ENCODE data around the gene CHST9.

The CHST9 gene

DNA sequence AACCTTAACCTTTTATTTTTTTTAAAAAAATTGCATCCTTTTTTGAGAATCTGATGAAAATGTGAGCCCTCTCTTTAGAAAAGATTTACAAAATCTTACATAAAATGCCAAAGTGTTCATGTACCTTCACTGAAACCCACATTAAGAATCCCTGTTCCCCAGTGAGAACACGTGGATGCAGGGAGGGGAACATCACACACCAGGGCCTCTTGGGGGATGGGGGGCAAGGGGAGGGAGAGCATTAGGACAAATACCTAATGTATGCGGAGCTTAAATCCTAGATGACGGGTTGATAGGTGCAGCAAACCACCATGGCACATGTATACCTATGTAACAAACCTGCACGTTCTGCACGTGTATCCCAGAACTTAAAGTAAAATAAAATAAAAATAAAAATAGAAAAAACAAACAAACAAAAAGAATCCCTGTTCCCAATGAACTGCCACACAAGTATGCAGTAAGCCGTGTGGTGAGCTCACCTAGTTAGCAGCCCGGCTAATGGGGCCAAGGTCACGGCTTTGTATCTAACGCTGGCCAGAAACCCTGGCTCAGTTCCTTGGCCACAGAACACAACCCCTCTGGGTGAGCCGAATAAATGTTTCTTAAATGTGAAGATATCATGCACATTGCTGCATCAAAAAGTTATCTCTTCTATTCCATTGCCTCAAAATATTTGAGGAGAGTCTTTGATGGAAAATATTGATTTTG is 41.4 kb downstream of the CHST9 start:
- Histone ChIP-seq H3K4me1 (ENCODE audit: insufficient read depth, low read length) (no peaks in the 10 kb centered on the region), H3K79me2 (ENCODE audit: insufficient read depth, low read length) (no peaks in the 10 kb centered on the region), H3K36me3 (ENCODE audit: insufficient read depth, low read length) (no peaks in the 10 kb centered on the region), H3K27ac (ENCODE audit: low read length) (no peak overlapping the region), H3K27me3 (ENCODE audit: insufficient read depth, low read length, poor library complexity) (no peaks in the 10 kb centered on the region), H2AFZ (ENCODE audit: low read depth, low read length) (no peak overlapping the region), H3K9me3 (ENCODE audit: insufficient read depth, low read length, severe bottlenecking) (no peaks in the 10 kb centered on the region), H4K20me1 (ENCODE audit: insufficient read depth, low read length) (no peaks in the 10 kb centered on the region), H3K4me2 (ENCODE audit: insufficient read depth, low read length) (no peak overlapping the region), H3K4me3 (ENCODE audit: low read depth in 1 of 2, low read length in 2 of 2) (no peak overlapping the region), H3K9ac (ENCODE audit: low read depth, low read length) (no peak overlapping the region)
- DNase-seq (no peak), ATAC-seq (ENCODE audit: insufficient read depth, low read depth) (no peak)
- no peak for TF ChIP-seq EZH2 (IDR thresholded peaks at IDR 0.05; ENCODE audit: borderline replicate concordance, low read depth, low read length, severe bottlenecking)
- TF ChIP-seq CTCF (IDR thresholded peaks at IDR 0.05; ENCODE audit: borderline replicate concordance, extremely low read depth, low read length, poor library complexity, severe bottlenecking) = no peak

DNA sequence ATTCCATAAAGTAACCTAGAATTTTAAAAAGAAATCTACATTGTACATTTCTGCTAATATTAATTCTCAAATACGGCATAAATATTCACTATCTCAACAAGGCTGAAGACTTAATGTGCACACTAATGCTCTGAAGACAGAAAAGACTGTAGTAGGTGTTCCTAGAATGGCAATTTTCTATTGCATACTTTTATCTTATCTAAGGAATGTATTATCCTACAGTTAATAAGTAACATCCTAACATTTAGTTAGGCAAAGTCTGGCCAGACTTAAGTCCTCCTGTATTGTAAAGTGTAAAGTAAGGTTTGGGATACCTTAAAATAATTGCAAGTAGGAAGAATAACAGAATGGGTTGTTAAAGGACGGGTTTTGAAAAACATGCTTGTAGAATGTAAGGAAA is 42.2 kb downstream of the CHST9 start:
- Histone ChIP-seq H3K4me2 (ENCODE audit: insufficient read depth, low read length) (no peak overlapping the region), H3K4me3 (ENCODE audit: low read depth in 1 of 2, low read length in 2 of 2) (no peak overlapping the region)
- DNase-seq = no peak

GRCh38 chr18:27141876-27142275 is 43.2 kb downstream of the CHST9 start:
- Histone ChIP-seq H3K27me3 (ENCODE audit: insufficient read depth, low read length, poor library complexity) (no peaks in the 10 kb centered on the region), H3K4me3 (ENCODE audit: low read depth in 1 of 2, low read length in 2 of 2) (no peak overlapping the region), H3K36me3 (ENCODE audit: insufficient read depth, low read length) (no peaks in the 10 kb centered on the region), H3K9ac (ENCODE audit: low read depth, low read length) (no peak overlapping the region), H4K20me1 (ENCODE audit: insufficient read depth, low read length) (no peaks in the 10 kb centered on the region), H3K4me2 (ENCODE audit: insufficient read depth, low read length) (no peak overlapping the region), H2AFZ (ENCODE audit: low read depth, low read length) (no peak overlapping the region), H3K79me2 (ENCODE audit: insufficient read depth, low read length) (no peaks in the 10 kb centered on the region), H3K9me3 (ENCODE audit: insufficient read depth, low read length, severe bottlenecking) (no peaks in the 10 kb centered on the region), H3K27ac (ENCODE audit: low read length) (no peak overlapping the region), H3K4me1 (ENCODE audit: insufficient read depth, low read length) (no peaks in the 10 kb centered on the region)
- TF ChIP-seq CTCF (IDR thresholded peaks at IDR 0.05; ENCODE audit: borderline replicate concordance, extremely low read depth, low read length, poor library complexity, severe bottlenecking) (no peak), EZH2 (IDR thresholded peaks at IDR 0.05; ENCODE audit: borderline replicate concordance, low read depth, low read length, severe bottlenecking) (no peak)
- ATAC-seq (ENCODE audit: insufficient read depth, low read depth) (no peak), DNase-seq (no peak)

More for the DNA sequence above, 42.2 kb downstream of the CHST9 start:
- Histone ChIP-seq H3K36me3 (ENCODE audit: insufficient read depth, low read length) (no peaks in the 10 kb centered on the region), H3K27ac (ENCODE audit: low read length) (no peak overlapping the region), H4K20me1 (ENCODE audit: insufficient read depth, low read length) (no peaks in the 10 kb centered on the region), H3K79me2 (ENCODE audit: insufficient read depth, low read length) (no peaks in the 10 kb centered on the region), H3K9ac (ENCODE audit: low read depth, low read length) (no peak overlapping the region), H2AFZ (ENCODE audit: low read depth, low read length) (no peak overlapping the region), H3K27me3 (ENCODE audit: insufficient read depth, low read length, poor library complexity) (no peaks in the 10 kb centered on the region), H3K9me3 (ENCODE audit: insufficient read depth, low read length, severe bottlenecking) (no peaks in the 10 kb centered on the region), H3K4me1 (ENCODE audit: insufficient read depth, low read length) (no peaks in the 10 kb centered on the region)
- TF ChIP-seq CTCF (IDR thresholded peaks at IDR 0.05; ENCODE audit: borderline replicate concordance, extremely low read depth, low read length, poor library complexity, severe bottlenecking) = no peak
- no peak for TF ChIP-seq EZH2 (IDR thresholded peaks at IDR 0.05; ENCODE audit: borderline replicate concordance, low read depth, low read length, severe bottlenecking)
- no peak for ATAC-seq (ENCODE audit: insufficient read depth, low read depth)

Measured in DND-41 (cell line).